GM23248 (cell line): ENCODE results near the gene SIX2. TPM values are rescaled to one million over a fixed set of nuclear protein-coding genes. Genes with fewer than 3 reads are reported as not detected.
"Not testable (repeated sequence)": the region's sequence is repeated elsewhere in the genome, so short reads cannot be mapped to it uniquely, and the experiment has no call there.

ENCODE experiments used
- DNase-seq: peaks from one replicate; pipeline ENCODE4 v3.0.0-alpha.2; 2015
- H2AFZ ChIP-seq: fragments of 200-600 bp; sonication (generic); 2 replicates; pipeline ENCODE4 v1.6.1; 2016; ENCODE audit warnings: antibody characterized with exemption
- H3F3A ChIP-seq: fragments of 200-600 bp; sonication (generic); 2 replicates; pipeline ENCODE4 v1.6.1; 2016; ENCODE audit warnings: mild to moderate bottlenecking, antibody characterized with exemption, mixed run types; ENCODE audit not compliant: insufficient read depth
- H3K27ac ChIP-seq: fragments of 200-600 bp; sonication (generic); 2 replicates; pipeline ENCODE4 v1.5.1; 2016; ENCODE audit warnings: mild to moderate bottlenecking
- H3K27me3 ChIP-seq: fragments of 200-600 bp; sonication (generic); replicated peaks from 2 replicates; pipeline ENCODE4 v1.6.1; 2016; ENCODE audit warnings: mild to moderate bottlenecking; ENCODE audit not compliant: insufficient read depth
- H3K36me3 ChIP-seq: fragments of 200-600 bp; sonication (generic); 2 replicates; pipeline ENCODE4 v1.6.1; 2016; ENCODE audit warnings: low read depth, mild to moderate bottlenecking
- H3K4me1 ChIP-seq: fragments of 200-600 bp; sonication (generic); 2 replicates; pipeline ENCODE4 v1.6.1; 2016; ENCODE audit warnings: mild to moderate bottlenecking; ENCODE audit not compliant: insufficient read depth
- H3K4me2 ChIP-seq: fragments of 200-600 bp; sonication (generic); one replicate; pipeline ENCODE4 v1.6.1; 2016; ENCODE audit warnings: mild to moderate bottlenecking; ENCODE audit not compliant: unreplicated experiment
- H3K4me3 ChIP-seq: fragments of 200-600 bp; sonication (generic); 2 replicates; pipeline ENCODE4 v1.5.1; 2016; ENCODE audit warnings: mild to moderate bottlenecking
- H3K79me2 ChIP-seq: fragments of 200-600 bp; sonication (generic); 2 replicates; pipeline ENCODE4 v1.6.1; 2016; ENCODE audit warnings: mild to moderate bottlenecking; ENCODE audit not compliant: insufficient read depth
- H3K9ac ChIP-seq: fragments of 200-600 bp; sonication (generic); 2 replicates; pipeline ENCODE4 v1.6.1; 2016; ENCODE audit warnings: mild to moderate bottlenecking
- H3K9me2 ChIP-seq: fragments of 200-600 bp; sonication (generic); 2 replicates; pipeline ENCODE4 v1.6.1; 2016; ENCODE audit warnings: mixed run types, mild to moderate bottlenecking, moderate library complexity; ENCODE audit not compliant: insufficient read depth
- H3K9me3 ChIP-seq: fragments of 200-600 bp; sonication (generic); one replicate; pipeline ENCODE4 v1.6.1; 2017; ENCODE audit warnings: low read depth
- H4K20me1 ChIP-seq: fragments of 200-600 bp; sonication (generic); 2 replicates; pipeline ENCODE4 v1.6.0; 2016; ENCODE audit not compliant: insufficient read depth
- EZH2 ChIP-seq: fragments of 200-600 bp; sonication (generic); IDR thresholded peaks from 2 replicates; pipeline ENCODE4 v1.6.1; 2018; ENCODE audit warnings: antibody characterized with exemption, mild to moderate bottlenecking; ENCODE audit not compliant: insufficient read depth, poor library complexity, severe bottlenecking
- EZH2phosphoT487 ChIP-seq: fragments of 200-600 bp; sonication (generic); IDR thresholded peaks from 2 replicates; pipeline ENCODE4 v1.6.1; 2018; ENCODE audit warnings: antibody characterized with exemption, moderate library complexity, mild to moderate bottlenecking, low read depth; ENCODE audit not compliant: insufficient read depth
- WGBS, 2 experiments: methylation state at CpG; one replicate each; pipeline ENCODE4 v1.1.6; 2015 to 2017; ENCODE audit warnings: low lambda C conversion rate in 2 of 2, low coverage in 1 of 2; ENCODE audit errors: missing lambda C conversion rate in 2 of 2; 5-methylcytosine and 5-hydroxymethylcytosine counted together
- in situ Hi-C: fragments of 300-500 bp; cut with MboI; formaldehyde crosslinking; loops from 2 replicates; pipeline ENCODE4 v1.15.0; 2020
- polyA plus RNA-seq: library from polyadenylated mRNA; unstranded; fragments of >200 nt; fragmentation: Nextera tagmentation; extraction: Ambion mirVana; gene quantifications from 2 replicates; pipeline ENCODE4 v1.2.1, GENCODE V29; 2016
- total RNA-seq: library from RNA; depleted of rRNA; stranded (reverse); fragments of >200 nt; shearing (Covaris generic); gene quantifications from 2 replicates; pipeline ENCODE4 v1.2.3, GENCODE V29; 2014

The SIX2 gene
- total and polyA plus RNA-seq, 2 experiments from 2014 or later, result 0.19 TPM; not detected in 1

DNA sequence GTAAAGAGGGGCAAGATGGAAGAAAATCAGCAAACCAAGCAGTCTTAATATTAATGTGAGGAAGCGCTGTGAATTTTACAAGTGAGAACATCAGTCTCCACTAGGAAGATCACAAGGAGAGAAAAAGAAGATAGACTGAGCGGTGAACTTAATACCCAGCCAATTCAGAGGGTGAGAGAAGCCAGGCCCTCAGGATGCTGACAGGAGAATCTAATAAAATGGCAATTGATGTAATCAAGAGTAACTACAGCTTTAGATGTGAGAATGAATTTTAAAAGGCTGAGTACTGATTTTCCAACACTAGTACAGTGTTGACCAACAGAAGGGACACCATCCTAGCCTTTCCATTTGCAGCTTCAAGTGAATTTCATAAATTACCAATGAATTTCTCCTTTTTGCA, 35.7 kb upstream of the SIX2 start:
- H3K27me3 ChIP-seq, result peaks cover 36% of the 10 kb centered on the region
- H3K4me2 ChIP-seq, result no peak overlapping the region
- no peaks in the 10 kb centered on the region for H4K20me1 ChIP-seq
- no peaks in the 10 kb centered on the region for H3K9me3 ChIP-seq
- H3F3A ChIP-seq, result no peaks in the 10 kb centered on the region
- no peak overlapping the region for H3K4me3 ChIP-seq
- H3K36me3 ChIP-seq, result no peaks in the 10 kb centered on the region
- H2AFZ ChIP-seq, result no peak overlapping the region
- 80 to 92% methylated on average over 2 of the region's 2 CpGs for WGBS, 2 experiments
- H3K9ac ChIP-seq, result no peak overlapping the region
- no peaks in the 10 kb centered on the region for H3K4me1 ChIP-seq
- no peaks in the 10 kb centered on the region for H3K9me2 ChIP-seq
- no peaks in the 10 kb centered on the region for H3K79me2 ChIP-seq
- in situ Hi-C loops, result no loop called here
- no peak for TF ChIP-seq EZH2phosphoT487
- no peak for TF ChIP-seq EZH2
- H3K27ac ChIP-seq, result no peak overlapping the region
- no peak for DNase-seq

GRCh38 chr2:45043174-45043573, 33.9 kb upstream of the SIX2 start:
- no peaks in the 10 kb centered on the region for H3K79me2 ChIP-seq
- no peaks in the 10 kb centered on the region for H3K4me1 ChIP-seq
- no peak overlapping the region for H3K27ac ChIP-seq
- in situ Hi-C loops, result no loop called here
- H3K9ac ChIP-seq, result no peak overlapping the region
- H3K9me2 ChIP-seq, result no peaks in the 10 kb centered on the region
- H3F3A ChIP-seq, result no peaks in the 10 kb centered on the region
- H3K27me3 ChIP-seq, result peaks cover 36% of the 10 kb centered on the region
- DNase-seq, result no peak
- no peak overlapping the region for H2AFZ ChIP-seq
- WGBS, 2 experiments, result 2 to 6% methylated on average over 5 to 6 of the region's 6 CpGs
- H3K4me3 ChIP-seq, result no peak overlapping the region
- H3K9me3 ChIP-seq, result no peaks in the 10 kb centered on the region
- no peaks in the 10 kb centered on the region for H4K20me1 ChIP-seq
- TF ChIP-seq EZH2phosphoT487 (no peak), EZH2 (no peak)
- no peaks in the 10 kb centered on the region for H3K36me3 ChIP-seq
- no peak overlapping the region for H3K4me2 ChIP-seq

GRCh38 chr2:45042401-45042800, 33.1 kb upstream of the SIX2 start:
- no peaks in the 10 kb centered on the region for H3K79me2 ChIP-seq
- DNase-seq, result no peak
- H3K27me3 ChIP-seq, result peaks cover 36% of the 10 kb centered on the region
- no peaks in the 10 kb centered on the region for H3K9me2 ChIP-seq
- H3K4me2 ChIP-seq, result no peak overlapping the region
- TF ChIP-seq EZH2phosphoT487 (no peak), EZH2 (no peak)
- no peak overlapping the region for H3K27ac ChIP-seq
- no peaks in the 10 kb centered on the region for H3K9me3 ChIP-seq
- H3K9ac ChIP-seq, result no peak overlapping the region
- no peaks in the 10 kb centered on the region for H3F3A ChIP-seq
- H3K4me1 ChIP-seq, result no peaks in the 10 kb centered on the region
- in situ Hi-C loops, result no loop called here
- no peaks in the 10 kb centered on the region for H4K20me1 ChIP-seq
- 35 to 49% methylated on average over 2 of the region's 2 CpGs for WGBS, 2 experiments
- H3K4me3 ChIP-seq, result no peak overlapping the region
- no peak overlapping the region for H2AFZ ChIP-seq
- H3K36me3 ChIP-seq, result no peaks in the 10 kb centered on the region

- no peak overlapping the region for H3K9ac ChIP-seq
- peaks cover 36% of the 10 kb centered on the region for H3K27me3 ChIP-seq
- H3F3A ChIP-seq, result no peaks in the 10 kb centered on the region
- no peak overlapping the region for H3K4me3 ChIP-seq
- no peak overlapping the region for H2AFZ ChIP-seq
- H3K4me1 ChIP-seq, result no peaks in the 10 kb centered on the region
- H3K4me2 ChIP-seq, result no peak overlapping the region
- no peaks in the 10 kb centered on the region for H3K9me2 ChIP-seq
- in situ Hi-C loops, result no loop called here
- TF ChIP-seq EZH2phosphoT487, result no peak
- TF ChIP-seq EZH2, result no peak
- no peaks in the 10 kb centered on the region for H3K79me2 ChIP-seq
- no peaks in the 10 kb centered on the region for H4K20me1 ChIP-seq
- H3K9me3 ChIP-seq, result no peaks in the 10 kb centered on the region
- no peak overlapping the region for H3K27ac ChIP-seq
- no peaks in the 10 kb centered on the region for H3K36me3 ChIP-seq
- no peak for DNase-seq
Observed at GRCh38 chr2:45040786-45041185, 31.5 kb upstream of the SIX2 start.

- in situ Hi-C loops, H2AFZ ChIP-seq, H3K36me3 ChIP-seq, H3K4me2 ChIP-seq, H3K9me2 ChIP-seq, H3K4me3 ChIP-seq, H3K9ac ChIP-seq, H3F3A ChIP-seq, DNase-seq, H3K27ac ChIP-seq, H3K79me2 ChIP-seq, H3K4me1 ChIP-seq, H3K9me3 ChIP-seq, H4K20me1 ChIP-seq: not testable (repeated sequence)
- WGBS, 2 experiments, result 64 to 69% methylated on average over 5 of the region's 5 CpGs
- peaks cover 31% of the 10 kb centered on the region for H3K27me3 ChIP-seq
Observed at GRCh38 chr2:45039804-45040203, 30.6 kb upstream of the SIX2 start.

GRCh38 chr2:45038861-45039260, 29.6 kb upstream of the SIX2 start:
- H3K9me2 ChIP-seq, H3K27ac ChIP-seq, H3K9ac ChIP-seq, DNase-seq, H3K36me3 ChIP-seq, in situ Hi-C loops, H3K9me3 ChIP-seq, H3K79me2 ChIP-seq, H2AFZ ChIP-seq, H3K4me2 ChIP-seq, H3K4me1 ChIP-seq, H3F3A ChIP-seq, H4K20me1 ChIP-seq, H3K4me3 ChIP-seq: not testable (repeated sequence)
- peaks cover 21% of the 10 kb centered on the region for H3K27me3 ChIP-seq
- 46 to 54% methylated on average over 3 to 5 of the region's 5 CpGs for WGBS, 2 experiments
